ENCODE results near the gene C5. TPM values are rescaled to one million over a fixed set of nuclear protein-coding genes. Genes with fewer than 3 reads are reported as not detected.

Gene C5
- total RNA-seq, 2 experiments from 2014 or later: 3.8 to 7.9 TPM

DNA sequence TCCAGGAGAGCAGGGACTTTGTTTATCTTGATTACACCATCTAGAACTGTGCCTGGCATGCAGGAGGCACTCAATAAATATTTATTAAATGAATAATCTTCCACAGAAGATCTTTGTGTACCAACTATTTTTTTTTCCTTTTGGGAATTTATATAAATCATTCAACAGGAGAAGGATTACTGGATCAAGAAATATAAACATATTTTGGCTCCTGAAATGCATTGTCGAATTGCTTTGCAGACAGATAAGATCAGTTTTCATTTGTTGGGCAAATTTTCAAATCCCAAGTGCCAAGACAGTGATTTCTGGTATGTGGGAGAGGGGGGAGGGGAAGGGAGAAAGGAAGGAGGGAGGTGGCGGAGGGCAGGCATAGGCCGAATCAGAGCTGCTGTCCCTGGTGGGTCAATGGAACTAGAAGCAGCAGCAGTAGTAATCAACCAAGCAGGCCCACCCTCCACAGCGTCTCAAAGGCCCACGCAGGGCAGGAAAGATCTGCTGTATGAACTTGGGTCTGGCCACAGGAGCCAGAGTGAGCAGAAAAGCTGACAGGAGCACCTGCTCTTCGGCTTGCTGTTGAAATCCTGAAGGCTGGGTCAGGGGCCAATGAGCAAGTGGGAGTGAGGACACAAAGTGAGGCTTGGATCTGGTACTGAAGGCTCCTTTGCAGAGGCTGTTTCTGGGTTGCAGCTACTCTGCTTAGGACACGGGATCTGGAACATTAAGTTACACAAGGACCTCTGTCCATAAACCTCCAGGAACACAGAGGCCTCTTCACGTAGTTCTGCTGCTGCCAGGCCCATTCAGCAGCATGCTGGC, 107.7 kb downstream of the C5 start:
- Histone ChIP-seq H3K9me3 (ENCODE audit: low read length) (no peaks in the 10 kb centered on the region), H3K9me2 (ENCODE audit: insufficient read depth, low read length) (no peaks in the 10 kb centered on the region), H3K79me2 (ENCODE audit: insufficient read depth, low read depth, low read length) (no peaks in the 10 kb centered on the region), H3K4me1 (ENCODE audit: insufficient read depth, low read length, poor library complexity, severe bottlenecking) (peaks cover 39% of the 10 kb centered on the region), H2AFZ (ENCODE audit: low read length) (no peak overlapping the region), H3K4me2 (ENCODE audit: low read length) (no peak overlapping the region), H4K20me1 (ENCODE audit: insufficient read depth, low read length) (no peaks in the 10 kb centered on the region), H3K27ac (ENCODE audit: low read depth, low read length, poor library complexity, severe bottlenecking) (no peak overlapping the region), H3K36me3 (ENCODE audit: insufficient read depth, low read length) (no peaks in the 10 kb centered on the region), H3K4me3 (ENCODE audit: low read depth, low read length, poor library complexity, severe bottlenecking) (no peak overlapping the region)
- intact Hi-C loops (cut with micrococcal nuclease; ENCODE audit: unreplicated experiment): no loop called here
- BruUV-seq (replicated peaks): no TSS peak
- TF ChIP-seq CTCF (conservative IDR thresholded peaks at IDR 0.05; ENCODE audit: low read length): no peak
- no peak for TF ChIP-seq EZH2phosphoT487 (IDR thresholded peaks at IDR 0.05; ENCODE audit: borderline replicate concordance, low read depth, low read length)
- ChIA-PET CTCF (ENCODE audit: unreplicated experiment) (no interaction called here), POLR2A (no interaction called here)
- DNase-seq (ENCODE audit: low spot score): no peak

- Histone ChIP-seq H3K9me3 (ENCODE audit: low read length) (no peaks in the 10 kb centered on the region), H3K36me3 (ENCODE audit: insufficient read depth, low read length) (no peaks in the 10 kb centered on the region), H3K79me2 (ENCODE audit: insufficient read depth, low read depth, low read length) (no peaks in the 10 kb centered on the region), H3K4me3 (ENCODE audit: low read depth, low read length, poor library complexity, severe bottlenecking) (no peak overlapping the region), H3K9me2 (ENCODE audit: insufficient read depth, low read length) (no peaks in the 10 kb centered on the region), H2AFZ (ENCODE audit: low read length) (no peak overlapping the region), H4K20me1 (ENCODE audit: insufficient read depth, low read length) (no peaks in the 10 kb centered on the region), H3K27ac (ENCODE audit: low read depth, low read length, poor library complexity, severe bottlenecking) (no peak overlapping the region), H3K4me1 (ENCODE audit: insufficient read depth, low read length, poor library complexity, severe bottlenecking) (peaks cover 51% of the 10 kb centered on the region), H3K4me2 (ENCODE audit: low read length) (no peak overlapping the region)
- POLR2A ChIA-PET: interaction anchor here (0.5 to 1.8 kb wide), 2 partner anchors 40 to 130 kb away, joined by 3 to 4 read pairs; no protein-coding TSS in a partner anchor
- TF ChIP-seq EZH2phosphoT487 (IDR thresholded peaks at IDR 0.05; ENCODE audit: borderline replicate concordance, low read depth, low read length) (no peak), CTCF (conservative IDR thresholded peaks at IDR 0.05; ENCODE audit: low read length) (no peak)
- DNase-seq (ENCODE audit: low spot score): no peak
- no TSS peak for BruUV-seq (replicated peaks)
- CTCF ChIA-PET (ENCODE audit: unreplicated experiment): no interaction called here
- intact Hi-C loops (cut with micrococcal nuclease; ENCODE audit: unreplicated experiment): no loop called here
These were observed 108.9 kb downstream of the C5 start for GRCh38 chr9:120941046-120941770.
